ENCODE results near the gene MEIKIN. TPM values are rescaled to one million over a fixed set of nuclear protein-coding genes. Genes with fewer than 3 reads are reported as not detected.

MEIKIN gene
- total RNA-seq, 1 donor: not detected

- Histone ChIP-seq H3K4me1 (ENCODE audit: insufficient read depth, low read length) (no peaks in the 10 kb centered on the region), H3K27me3 (ENCODE audit: insufficient read depth, low read length) (no peaks in the 10 kb centered on the region), H3K27ac (ENCODE audit: low read depth, low read length) (no peak overlapping the region), H3K79me2 (ENCODE audit: insufficient read depth, low read length) (no peaks in the 10 kb centered on the region), H3K9me3 (ENCODE audit: low read depth, low read length) (peaks cover 3% of the 10 kb centered on the region), H3K4me3 (ENCODE audit: insufficient read depth, low read length) (no peak overlapping the region), H3K36me3 (ENCODE audit: insufficient read depth, low read length) (no peaks in the 10 kb centered on the region), H3K4me2 (ENCODE audit: insufficient read depth, low read length) (no peak overlapping the region), H4K20me1 (ENCODE audit: insufficient read depth, low read length) (no peaks in the 10 kb centered on the region), H2AFZ (ENCODE audit: low read length) (no peak overlapping the region)
- no peak for TF ChIP-seq CTCF (IDR thresholded peaks at IDR 0.05; ENCODE audit: extremely low read depth, low read depth, low read length)
- no peak for DNase-seq (ENCODE audit: insufficient read length, low spot score, missing footprints)
Observed at GRCh38 chr5:131867524-131867923, 77.9 kb downstream of the MEIKIN start.

GRCh38 chr5:131863700-131864099 lies 81.8 kb downstream of the MEIKIN start:
- Histone ChIP-seq H2AFZ (ENCODE audit: low read length) (no peak overlapping the region), H3K4me3 (ENCODE audit: insufficient read depth, low read length) (no peak overlapping the region), H3K27me3 (ENCODE audit: insufficient read depth, low read length) (no peaks in the 10 kb centered on the region), H3K4me2 (ENCODE audit: insufficient read depth, low read length) (no peak overlapping the region), H3K79me2 (ENCODE audit: insufficient read depth, low read length) (no peaks in the 10 kb centered on the region), H3K9me3 (ENCODE audit: low read depth, low read length) (peaks cover 3% of the 10 kb centered on the region), H3K27ac (ENCODE audit: low read depth, low read length) (no peak overlapping the region), H4K20me1 (ENCODE audit: insufficient read depth, low read length) (no peaks in the 10 kb centered on the region), H3K36me3 (ENCODE audit: insufficient read depth, low read length) (no peaks in the 10 kb centered on the region), H3K4me1 (ENCODE audit: insufficient read depth, low read length) (no peaks in the 10 kb centered on the region)
- no peak for TF ChIP-seq CTCF (IDR thresholded peaks at IDR 0.05; ENCODE audit: extremely low read depth, low read depth, low read length)
- no peak for DNase-seq (ENCODE audit: insufficient read length, low spot score, missing footprints)

- H3K27me3 ChIP-seq (ENCODE audit: insufficient read depth, low read length): no peaks in the 10 kb centered on the region
- H4K20me1 ChIP-seq (ENCODE audit: insufficient read depth, low read length): no peaks in the 10 kb centered on the region
- no peak overlapping the region for H3K27ac ChIP-seq (ENCODE audit: low read depth, low read length)
- H2AFZ ChIP-seq (ENCODE audit: low read length): no peak overlapping the region
- DNase-seq (ENCODE audit: insufficient read length, low spot score, missing footprints): no peak
- H3K4me1 ChIP-seq (ENCODE audit: insufficient read depth, low read length): no peaks in the 10 kb centered on the region
- TF ChIP-seq CTCF (IDR thresholded peaks at IDR 0.05; ENCODE audit: extremely low read depth, low read depth, low read length): no peak
- H3K79me2 ChIP-seq (ENCODE audit: insufficient read depth, low read length): no peaks in the 10 kb centered on the region
- H3K36me3 ChIP-seq (ENCODE audit: insufficient read depth, low read length): no peaks in the 10 kb centered on the region
- no peak overlapping the region for H3K4me2 ChIP-seq (ENCODE audit: insufficient read depth, low read length)
- no peak overlapping the region for H3K4me3 ChIP-seq (ENCODE audit: insufficient read depth, low read length)
- no peaks in the 10 kb centered on the region for H3K9me3 ChIP-seq (ENCODE audit: low read depth, low read length)
Observed at GRCh38 chr5:131857388-131857787, 88.1 kb downstream of the MEIKIN start.

GRCh38 chr5:131855452-131855851 lies 90.0 kb downstream of the MEIKIN start:
- H3K4me3 ChIP-seq (ENCODE audit: insufficient read depth, low read length): no peak overlapping the region
- no peaks in the 10 kb centered on the region for H3K27me3 ChIP-seq (ENCODE audit: insufficient read depth, low read length)
- no peak for DNase-seq (ENCODE audit: insufficient read length, low spot score, missing footprints)
- H3K36me3 ChIP-seq (ENCODE audit: insufficient read depth, low read length): no peaks in the 10 kb centered on the region
- no peaks in the 10 kb centered on the region for H3K79me2 ChIP-seq (ENCODE audit: insufficient read depth, low read length)
- no peak overlapping the region for H3K27ac ChIP-seq (ENCODE audit: low read depth, low read length)
- no peak overlapping the region for H2AFZ ChIP-seq (ENCODE audit: low read length)
- no peak overlapping the region for H3K4me2 ChIP-seq (ENCODE audit: insufficient read depth, low read length)
- no peaks in the 10 kb centered on the region for H3K9me3 ChIP-seq (ENCODE audit: low read depth, low read length)
- H4K20me1 ChIP-seq (ENCODE audit: insufficient read depth, low read length): no peaks in the 10 kb centered on the region
- H3K4me1 ChIP-seq (ENCODE audit: insufficient read depth, low read length): no peaks in the 10 kb centered on the region
- no peak for TF ChIP-seq CTCF (IDR thresholded peaks at IDR 0.05; ENCODE audit: extremely low read depth, low read depth, low read length)

Data from osteoblast (primary cell).